HG03460 (cell line): Measurements from ENCODE around the gene WDR43.

Experiments
- ATAC-seq: cut with Tn5 transposase; IDR thresholded peaks from one replicate; pipeline ENCODE4 v1.9.1; 2021; ENCODE audit not compliant: unreplicated experiment

The WDR43 gene

DNA sequence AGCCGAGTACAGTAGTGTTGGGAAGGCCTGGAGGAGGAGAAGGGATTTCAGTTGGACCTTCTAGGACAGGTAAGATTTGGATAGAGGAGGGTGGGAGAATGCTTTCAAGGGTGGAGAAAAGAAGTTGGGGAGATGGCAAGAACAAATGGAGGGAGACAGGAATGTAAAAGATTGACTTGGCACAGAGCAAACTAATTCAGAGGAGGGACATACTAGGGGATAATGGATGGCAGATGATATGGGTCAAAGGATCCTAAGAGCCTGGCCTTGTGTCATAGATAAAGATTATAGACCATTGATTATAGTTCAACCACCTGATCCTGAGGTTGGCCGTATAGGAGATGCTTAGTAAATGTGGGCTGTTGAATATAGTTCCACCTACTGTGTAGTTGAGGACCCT is 12.4 kb downstream of the WDR43 start:
- ATAC-seq = no peak

DNA sequence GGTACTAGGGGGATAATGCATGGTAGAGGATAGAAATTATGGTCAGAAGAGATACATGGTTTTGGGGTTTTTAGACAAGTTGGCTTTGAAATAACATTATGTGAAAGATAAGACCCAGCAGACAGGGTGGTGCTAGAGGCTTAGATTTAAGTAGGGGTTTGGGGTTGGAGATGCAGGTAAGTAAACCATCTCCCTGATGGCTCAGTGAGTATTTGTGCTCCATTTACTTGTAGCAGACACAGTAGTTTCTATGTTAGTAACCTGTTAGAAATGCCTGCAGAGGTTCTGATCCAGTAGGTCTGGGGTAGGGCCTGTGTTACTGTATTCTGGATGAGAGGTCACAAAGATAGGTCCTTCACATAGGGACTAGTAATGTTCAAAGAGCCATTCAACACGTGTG is 13.7 kb downstream of the WDR43 start:
- ATAC-seq = no peak

- ATAC-seq = no peak
Observed at GRCh38 chr2:28909655-28910353, 15.3 kb downstream of the WDR43 start.

DNA sequence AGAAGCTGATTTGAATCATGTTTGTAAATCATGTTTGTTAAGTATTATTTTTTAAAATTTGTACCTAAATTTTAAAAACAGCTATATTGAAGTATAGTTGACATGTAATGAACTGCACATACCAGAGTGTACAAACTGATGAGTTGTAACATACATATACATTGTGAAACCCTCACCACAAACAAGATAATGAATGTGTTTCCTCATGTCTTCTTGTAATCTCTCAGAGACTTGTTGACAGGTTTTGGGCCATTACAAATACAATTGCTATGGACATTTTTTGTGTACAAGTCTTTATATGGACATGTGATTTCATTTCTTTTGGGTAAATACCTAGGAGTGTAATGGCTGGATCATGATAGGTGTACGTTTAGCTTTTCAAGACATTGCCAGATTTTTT is 21.5 kb downstream of the WDR43 start:
- no peak for ATAC-seq

DNA sequence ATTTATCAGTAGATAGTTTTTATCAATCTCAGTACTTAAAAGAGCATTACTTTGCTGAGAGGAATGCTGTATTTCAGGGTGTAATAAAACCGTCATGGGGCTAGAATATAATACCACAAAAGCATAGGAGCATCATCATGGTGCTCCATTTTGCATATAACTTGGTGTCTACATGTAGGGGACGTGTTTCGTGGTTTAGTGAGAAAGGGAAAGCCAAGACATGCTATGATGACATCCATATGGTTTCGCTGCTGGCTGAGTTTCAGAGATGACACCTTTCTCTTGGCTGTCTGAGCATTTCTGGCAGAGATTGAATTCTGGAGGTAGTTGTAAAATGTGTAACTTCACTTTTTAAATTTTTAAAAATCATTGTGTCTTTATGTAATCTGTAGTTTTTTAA is 32.4 kb downstream of the WDR43 start:
- no peak for ATAC-seq

GRCh38 chr2:28927469-28927868 is 33.0 kb downstream of the WDR43 start:
- ATAC-seq = no peak

- ATAC-seq = no peak
Observed at GRCh38 chr2:28927878-28928277, 33.4 kb downstream of the WDR43 start.

DNA sequence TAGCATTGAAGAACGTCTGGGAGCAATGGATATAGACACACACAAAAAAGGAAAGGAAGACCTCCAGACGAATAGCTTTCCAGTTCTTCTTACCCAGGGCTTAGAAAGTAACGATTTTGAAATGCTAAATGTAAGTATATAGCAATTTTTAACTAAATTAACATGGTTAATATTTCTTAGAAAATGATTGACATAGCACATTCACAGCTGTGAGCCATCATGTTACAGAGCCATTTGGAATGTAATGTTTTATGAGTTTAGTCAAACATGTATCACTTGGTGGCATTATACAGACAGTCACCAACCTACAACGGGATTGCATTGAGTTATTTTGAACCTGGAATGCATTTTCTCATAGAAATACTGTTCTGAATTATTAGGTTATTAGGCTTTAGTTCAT is 35.1 kb downstream of the WDR43 start:
- no peak for ATAC-seq

DNA sequence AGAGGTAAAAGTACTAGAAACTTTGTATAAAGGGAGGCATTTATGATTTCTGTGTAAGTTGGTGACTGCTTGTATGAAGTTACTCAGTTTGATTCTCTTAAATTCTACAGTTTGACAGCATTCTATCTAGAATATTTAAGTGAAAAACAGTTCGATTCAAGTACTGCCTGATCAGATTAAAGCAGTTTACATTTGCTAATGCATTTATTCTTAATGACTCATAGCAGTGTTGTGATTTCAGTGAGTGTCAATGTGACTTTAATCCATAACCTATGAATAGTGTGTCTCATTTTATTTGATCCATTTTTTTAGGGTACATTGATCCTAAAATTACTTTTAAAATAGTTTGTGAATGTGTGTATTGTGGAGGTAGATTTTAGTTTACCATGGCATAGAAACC is 35.7 kb downstream of the WDR43 start:
- ATAC-seq = no peak

DNA sequence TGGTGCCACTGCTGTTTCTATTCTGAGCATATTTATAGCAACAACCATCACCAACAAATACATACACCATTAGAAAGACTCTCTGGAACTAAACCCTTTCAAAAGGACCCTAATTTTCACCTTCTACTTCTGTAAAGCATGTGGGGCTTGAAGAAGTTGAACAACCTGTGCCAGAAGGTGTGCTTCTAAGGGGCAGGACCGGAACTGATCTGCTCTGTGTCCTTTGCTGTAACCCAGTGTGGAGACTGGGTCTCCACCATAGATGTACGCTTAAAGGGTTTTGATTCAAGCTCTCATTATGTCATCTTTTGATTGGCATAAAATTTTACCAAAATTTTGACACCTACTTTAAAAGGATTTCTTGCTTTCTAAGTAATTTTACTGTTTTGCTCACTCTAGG is 40.3 kb downstream of the WDR43 start:
- no peak for ATAC-seq

DNA sequence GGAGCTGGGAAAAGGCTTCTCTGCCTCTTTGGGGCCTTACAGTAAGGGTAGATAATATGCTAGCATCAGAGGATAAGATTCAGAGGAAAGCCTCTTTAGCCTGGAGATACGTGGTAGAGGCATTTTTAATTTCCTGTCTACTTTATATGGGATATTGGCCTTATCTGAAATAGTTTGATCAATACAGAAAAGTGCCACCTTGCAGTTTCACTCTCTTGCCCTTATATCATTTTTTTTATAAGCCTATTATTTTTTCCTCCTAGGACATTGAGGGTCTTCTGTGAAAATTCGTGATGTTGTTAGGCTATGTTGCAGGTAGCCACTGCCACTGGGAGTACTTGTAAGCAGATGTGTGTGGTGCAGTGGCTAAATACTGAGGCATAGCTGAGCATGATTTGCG is 46.5 kb downstream of the WDR43 start:
- ATAC-seq = no peak

GRCh38 chr2:28944535-28945248 is 50.2 kb downstream of the WDR43 start:
- no peak for ATAC-seq

DNA sequence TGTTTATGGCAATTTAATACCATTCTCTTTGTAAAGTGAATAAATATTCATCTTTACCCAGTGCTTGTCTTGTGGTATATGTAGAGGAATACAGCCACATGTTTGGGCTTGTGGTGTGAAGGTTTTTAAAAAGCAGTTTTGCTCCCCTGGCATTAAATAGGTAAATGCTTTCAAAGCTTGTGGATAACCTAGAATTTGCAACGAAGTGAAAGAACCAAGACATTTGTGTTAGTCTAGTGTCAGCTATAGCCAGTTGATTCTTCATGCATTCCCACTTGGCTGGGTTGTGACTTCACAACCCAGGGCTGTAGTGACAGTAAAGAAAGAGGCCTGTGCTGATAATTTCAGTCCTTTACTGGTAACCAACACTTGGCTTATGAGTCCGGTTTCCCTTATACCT is 53.7 kb downstream of the WDR43 start:
- ATAC-seq = no peak

- no peak for ATAC-seq
Observed at GRCh38 chr2:28949190-28949589, 54.7 kb downstream of the WDR43 start.

DNA sequence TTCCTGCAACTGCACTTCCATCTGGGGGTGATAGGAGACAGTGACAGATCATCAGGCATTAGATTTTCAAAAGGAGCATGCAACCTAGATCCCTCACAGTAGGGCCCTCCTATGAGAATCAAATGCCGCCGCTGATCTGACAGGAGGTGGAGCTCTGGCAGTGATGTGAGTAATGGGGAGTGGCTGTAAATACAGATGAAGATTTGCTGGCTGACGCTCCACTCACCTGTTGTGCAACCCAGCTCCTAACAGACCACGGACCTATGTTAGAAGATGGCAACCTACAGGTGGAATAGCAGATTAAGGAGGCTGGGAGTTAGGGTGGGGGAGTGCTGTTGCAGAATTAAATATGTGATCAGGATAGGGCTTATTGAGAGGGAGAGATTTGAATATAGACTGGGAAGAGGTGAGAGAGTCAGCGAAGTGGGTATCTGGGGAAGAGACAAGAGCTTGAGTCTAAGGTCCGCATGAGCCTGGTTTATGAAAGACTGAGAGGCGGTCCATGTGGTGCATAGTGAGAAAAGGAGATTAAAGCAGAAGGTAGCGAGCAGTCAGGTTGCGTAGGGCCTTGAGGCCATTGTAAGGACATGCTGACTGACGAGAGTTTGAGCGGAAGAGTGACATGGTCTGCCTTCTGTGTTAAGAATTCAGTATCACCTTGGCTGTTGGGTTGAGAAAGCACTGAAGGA is 55.3 kb downstream of the WDR43 start:
- ATAC-seq = no peak

- ATAC-seq = no peak
Observed at GRCh38 chr2:28950941-28951630, 56.6 kb downstream of the WDR43 start.

DNA sequence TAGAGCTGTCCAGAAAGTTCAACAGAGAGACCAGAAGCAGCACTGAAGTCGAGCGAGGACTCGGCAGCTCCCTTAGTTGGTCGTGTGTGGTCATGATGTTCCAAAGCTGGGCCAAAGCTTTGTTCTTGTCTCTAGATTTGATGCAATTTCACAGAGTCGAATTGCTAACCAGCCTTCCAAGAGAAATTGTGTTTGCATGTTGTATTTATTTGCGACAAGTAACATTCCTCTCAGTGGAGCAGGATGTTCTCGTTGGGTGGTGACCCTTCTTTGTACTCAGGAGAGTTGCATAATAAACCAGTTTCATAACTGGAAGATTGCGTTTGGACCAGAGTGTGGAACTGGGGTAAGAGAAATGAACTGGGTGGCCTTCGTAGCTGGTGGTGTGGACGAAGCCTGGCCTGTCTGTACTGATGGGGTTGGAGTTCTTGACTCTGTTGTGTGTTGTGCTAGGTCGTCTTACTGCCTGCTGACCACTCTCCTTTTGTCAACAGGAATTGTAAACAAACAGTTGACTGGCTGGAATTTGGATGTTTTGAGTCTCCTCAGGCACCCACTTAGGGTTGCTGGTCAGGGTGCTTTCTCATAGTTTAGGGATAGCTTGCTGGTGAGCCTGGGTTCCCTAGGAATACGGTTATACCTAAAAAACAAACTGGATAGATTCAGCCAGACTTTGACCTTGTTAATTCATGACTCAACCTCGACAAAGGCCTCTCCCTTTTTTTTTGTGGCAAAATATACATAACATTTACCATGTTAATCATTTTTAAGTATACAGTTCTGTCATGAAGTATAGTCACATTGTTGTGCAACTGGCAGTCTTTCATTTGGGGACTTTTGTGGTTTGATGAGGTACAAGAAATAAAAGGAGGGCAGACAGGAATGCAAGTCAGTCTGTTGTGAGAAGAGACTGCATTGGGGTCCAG is 57.7 kb downstream of the WDR43 start:
- ATAC-seq = no peak

- ATAC-seq = no peak
Observed at GRCh38 chr2:28952836-28953211, 58.4 kb downstream of the WDR43 start.

- ATAC-seq = no peak
Observed at GRCh38 chr2:28955467-28955866, 61.0 kb downstream of the WDR43 start.

- no peak for ATAC-seq
Observed at GRCh38 chr2:28956415-28956826, 62.0 kb downstream of the WDR43 start.

DNA sequence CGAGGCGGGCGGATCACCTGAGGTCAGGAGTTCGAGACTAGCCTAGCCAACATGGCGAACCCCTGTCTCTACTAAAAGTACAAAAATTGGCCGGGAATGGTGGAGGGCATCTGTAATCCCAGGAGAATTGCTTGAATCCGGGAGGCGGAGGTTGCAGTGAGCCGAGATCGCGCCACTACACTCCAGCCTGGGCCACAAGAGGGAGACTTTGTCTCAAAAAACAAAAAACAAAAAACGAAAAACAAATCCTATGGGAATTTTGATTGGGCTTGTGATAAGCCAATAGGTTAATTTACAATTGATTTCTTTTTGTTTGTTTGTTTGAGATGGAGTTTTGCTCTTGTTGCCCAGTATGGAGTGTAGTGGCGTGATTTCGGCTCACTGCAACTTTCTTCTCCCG is 62.4 kb downstream of the WDR43 start:
- ATAC-seq = no peak
